Mucosa of rectum (tissue), 2 donors: ENCODE measurements around the gene DSCAM.

ENCODE experiments used
- H3K27ac ChIP-seq, 2 donors: one replicate each; pipeline ENCODE4 v1.7.0; 2013; ENCODE audit warnings: inconsistent platforms in 2 of 2, low read depth in 2 of 2, low read length in 2 of 2
- H3K27me3 ChIP-seq, 2 donors: one replicate each; pipeline ENCODE4 v1.7.0; 2013; ENCODE audit warnings: low read length in 2 of 2; ENCODE audit not compliant: control insufficient read depth in 2 of 2, insufficient read depth in 2 of 2
- H3K36me3 ChIP-seq, 2 donors: one replicate each; pipeline ENCODE4 v1.7.0; 2013; ENCODE audit warnings: low read length in 2 of 2; ENCODE audit not compliant: control insufficient read depth in 2 of 2, insufficient read depth in 2 of 2
- H3K4me1 ChIP-seq, 2 donors: one replicate each; pipeline ENCODE4 v1.7.0; 2013; ENCODE audit warnings: low read length in 2 of 2, mild to moderate bottlenecking in 1 of 2; ENCODE audit not compliant: control insufficient read depth in 2 of 2, insufficient read depth in 2 of 2
- H3K4me3 ChIP-seq, 2 donors: one replicate each; pipeline ENCODE4 v1.7.0; 2013; ENCODE audit warnings: low read length in 2 of 2
- H3K9ac ChIP-seq, 2 donors: one replicate each; pipeline ENCODE4 v1.7.0; 2013; ENCODE audit warnings: low read length in 2 of 2, low read depth in 1 of 2, mild to moderate bottlenecking in 1 of 2
- H3K9me3 ChIP-seq, 2 donors: one replicate each; pipeline ENCODE4 v1.7.0; 2013; ENCODE audit warnings: low read length in 2 of 2; ENCODE audit not compliant: control insufficient read depth in 2 of 2
- donor health status: healthy.
- donor health status: Normal muscosa, but diverticular disease.

DSCAM gene

DNA sequence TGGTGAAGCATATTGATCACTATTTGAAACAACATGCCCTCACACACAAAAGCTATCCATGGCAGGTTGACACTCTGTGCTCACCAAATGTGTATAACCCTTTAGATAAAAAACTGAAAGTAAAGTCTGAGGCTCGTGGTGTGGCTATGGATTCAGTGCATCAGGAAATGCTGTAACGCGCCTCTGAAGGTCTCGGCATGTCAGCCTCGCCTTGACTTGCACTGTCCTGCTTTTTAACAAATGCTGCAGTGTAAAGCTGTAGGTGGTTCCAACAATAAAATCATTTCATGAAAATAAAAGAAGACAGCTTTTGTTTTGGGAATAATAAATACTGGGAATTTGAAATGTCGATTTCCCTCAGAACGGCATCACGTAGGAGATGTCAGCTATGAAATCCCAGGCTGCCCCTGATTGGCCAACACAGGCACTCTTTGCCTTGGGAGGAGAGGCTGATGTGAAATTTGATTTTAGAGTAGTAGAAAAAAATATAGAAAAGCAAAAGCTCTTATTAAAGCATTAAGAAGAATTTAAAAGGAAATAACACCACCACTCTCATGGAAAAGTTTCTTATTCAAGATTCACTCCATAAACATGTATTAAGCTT is 168.2 kb downstream of the DSCAM start:
- Histone ChIP-seq H3K4me3 (no peak overlapping the region), H3K4me1 (no peaks in the 10 kb centered on the region), H3K9ac (no peak overlapping the region), H3K27ac (no peak overlapping the region), H3K36me3 (no peaks in the 10 kb centered on the region), H3K27me3 (no peaks in the 10 kb centered on the region), H3K9me3 (no peaks in the 10 kb centered on the region)

DNA sequence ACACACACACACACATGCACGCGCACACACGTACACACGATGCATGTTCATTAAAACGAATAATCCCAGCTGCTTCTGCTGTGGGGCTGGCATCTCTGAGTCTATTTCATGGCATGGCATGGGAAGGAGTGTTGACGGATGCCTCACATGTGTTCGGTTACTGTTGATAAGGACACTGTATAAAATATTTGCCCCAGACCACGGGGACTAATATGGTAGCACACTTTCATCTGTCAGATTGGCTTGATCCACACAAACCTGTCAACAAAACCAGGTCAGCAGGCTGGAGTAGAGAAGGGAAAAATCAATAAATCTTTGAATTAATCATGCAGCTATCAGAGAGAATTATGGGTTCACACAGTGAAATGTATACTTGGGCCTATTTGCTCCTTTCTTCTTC is 171.9 kb downstream of the DSCAM start:
- no peaks in the 10 kb centered on the region for H3K36me3 ChIP-seq
- H3K27me3 ChIP-seq: no peaks in the 10 kb centered on the region
- H3K27ac ChIP-seq: no peak overlapping the region
- no peaks in the 10 kb centered on the region for H3K4me1 ChIP-seq
- no peak overlapping the region for H3K9ac ChIP-seq
- H3K9me3 ChIP-seq: no peaks in the 10 kb centered on the region
- H3K4me3 ChIP-seq: no peak overlapping the region

DNA sequence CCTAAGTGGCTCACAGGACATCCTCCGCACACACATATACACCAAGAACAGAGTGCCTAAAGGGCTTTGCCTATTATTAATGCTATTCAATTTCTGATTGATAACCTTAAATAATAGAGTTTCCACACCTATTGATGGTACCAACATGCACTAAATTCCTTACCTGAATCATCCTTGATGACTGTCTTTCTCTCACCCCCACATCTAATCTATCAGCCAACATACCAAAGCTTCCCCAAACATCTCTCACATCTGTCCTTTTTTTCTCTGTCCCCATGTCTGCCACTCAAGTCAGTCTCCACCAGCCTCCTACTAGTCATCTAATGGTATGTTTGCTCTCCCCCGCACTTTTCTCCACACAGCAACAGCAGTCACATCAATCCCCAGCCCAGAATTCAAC is 174.4 kb downstream of the DSCAM start:
- Histone ChIP-seq H3K4me3 (no peak overlapping the region), H3K9me3 (peaks cover 0 to 3% of the 10 kb centered on the region in 2 donors), H3K9ac (no peak overlapping the region), H3K27me3 (no peaks in the 10 kb centered on the region), H3K36me3 (no peaks in the 10 kb centered on the region), H3K27ac (no peak overlapping the region), H3K4me1 (no peaks in the 10 kb centered on the region)

DNA sequence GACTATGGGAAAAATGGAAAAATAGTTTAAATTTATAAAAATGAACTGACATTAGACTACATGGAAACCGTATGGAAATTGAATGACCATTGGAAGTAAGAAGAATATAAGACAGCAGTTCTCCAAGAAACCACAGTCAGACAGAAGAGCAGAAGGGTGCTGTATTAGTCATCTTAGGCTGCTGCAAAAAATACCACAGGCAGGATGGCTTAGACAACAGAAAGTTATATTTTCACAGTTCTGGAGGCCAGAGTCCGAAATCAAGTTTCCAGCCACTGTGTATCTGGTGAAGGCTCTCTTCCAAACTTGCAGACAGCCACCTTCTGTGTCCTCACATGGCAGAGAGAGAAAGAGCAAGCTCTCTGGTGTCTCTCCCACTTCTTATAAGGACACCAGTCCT is 175.2 kb downstream of the DSCAM start:
- no peak overlapping the region for H3K27ac ChIP-seq
- no peak overlapping the region for H3K9ac ChIP-seq
- H3K9me3 ChIP-seq: peaks cover 0 to 3% of the 10 kb centered on the region in 2 donors
- H3K36me3 ChIP-seq: no peaks in the 10 kb centered on the region
- H3K27me3 ChIP-seq: no peaks in the 10 kb centered on the region
- H3K4me3 ChIP-seq: no peak overlapping the region
- H3K4me1 ChIP-seq: no peaks in the 10 kb centered on the region

DNA sequence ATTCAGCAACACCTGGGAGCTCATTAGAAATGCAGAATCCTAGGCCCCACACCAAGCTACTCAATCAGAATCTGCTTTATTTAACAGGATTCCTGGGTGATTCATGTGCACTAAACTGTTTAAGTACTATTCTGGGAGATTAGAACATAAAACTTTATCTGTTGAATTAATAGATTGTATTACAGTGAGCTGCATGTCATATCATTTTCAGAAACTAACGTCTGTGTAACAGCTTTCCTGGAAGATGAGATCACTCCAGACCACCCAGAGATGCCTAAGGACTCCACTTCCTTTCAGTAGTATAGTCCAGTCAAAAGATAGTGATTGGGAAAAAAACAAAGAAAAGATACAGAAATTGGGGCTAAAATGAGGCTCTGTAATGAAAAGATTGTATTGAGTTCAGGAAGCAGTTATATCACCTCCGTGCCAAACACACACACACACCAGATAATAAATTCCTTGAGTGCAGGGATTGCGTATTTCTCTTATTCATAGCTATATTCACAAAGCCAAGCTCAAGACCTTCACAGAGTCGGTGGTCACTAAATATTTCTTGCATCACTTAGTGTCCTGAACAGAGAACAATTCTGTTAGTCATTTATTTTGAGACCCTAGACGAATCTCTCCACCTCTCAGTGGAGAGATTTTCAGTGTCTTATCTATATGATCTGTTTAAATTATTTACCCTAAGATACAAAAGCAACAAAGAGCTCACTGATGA is 178.2 kb downstream of the DSCAM start:
- Histone ChIP-seq H3K4me3 (no peak overlapping the region), H3K27me3 (no peaks in the 10 kb centered on the region), H3K4me1 (no peaks in the 10 kb centered on the region), H3K9me3 (peaks cover 0 to 3% of the 10 kb centered on the region in 2 donors), H3K27ac (no peak overlapping the region), H3K36me3 (no peaks in the 10 kb centered on the region), H3K9ac (no peak overlapping the region)

DNA sequence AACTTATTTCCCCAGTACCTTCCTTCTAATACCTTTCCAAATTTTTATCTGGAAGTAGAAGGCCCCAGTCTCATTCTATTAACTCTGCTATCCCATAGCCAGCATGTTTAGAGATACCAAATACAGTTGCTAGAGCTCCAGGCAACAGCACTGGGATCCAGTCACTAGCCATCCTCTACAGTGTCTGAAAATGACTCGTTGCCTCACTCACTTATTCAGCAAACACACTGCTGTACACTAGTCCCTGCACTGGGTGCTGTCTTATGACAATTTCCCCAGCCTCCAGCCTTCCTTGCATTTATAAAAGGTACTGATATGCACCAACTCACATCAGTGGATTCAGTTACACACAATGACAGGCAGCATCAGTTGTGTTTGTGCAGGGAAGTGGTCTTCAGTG is 179.0 kb downstream of the DSCAM start:
- Histone ChIP-seq H3K9ac (no peak overlapping the region), H3K4me1 (no peaks in the 10 kb centered on the region), H3K27me3 (no peaks in the 10 kb centered on the region), H3K4me3 (no peak overlapping the region), H3K36me3 (no peaks in the 10 kb centered on the region), H3K27ac (no peak overlapping the region), H3K9me3 (peaks cover 0 to 3% of the 10 kb centered on the region in 2 donors)

DNA sequence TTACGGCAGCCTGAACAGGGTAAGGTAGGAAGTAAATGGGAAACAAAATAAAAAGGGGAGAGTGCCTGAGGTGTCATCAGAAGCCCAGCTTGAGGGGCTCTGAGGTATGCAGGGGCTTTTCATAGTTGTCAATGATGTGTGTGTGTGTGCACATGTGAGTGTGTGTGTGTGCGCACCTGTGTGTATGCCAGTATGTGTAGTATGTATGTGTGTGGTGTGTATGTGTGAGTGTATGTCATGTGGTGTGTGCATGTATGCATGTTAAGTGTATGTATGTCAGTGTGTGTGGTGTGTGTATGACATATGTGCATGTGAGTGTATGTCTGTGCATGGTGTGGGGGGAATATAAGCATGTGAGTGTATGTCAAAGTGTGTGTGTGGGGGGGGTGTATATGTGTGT is 184.1 kb downstream of the DSCAM start:
- Histone ChIP-seq H3K4me1 (no peaks in the 10 kb centered on the region), H3K9ac (no peak overlapping the region), H3K27me3 (no peaks in the 10 kb centered on the region), H3K27ac (no peak overlapping the region), H3K9me3 (peaks cover 0 to 3% of the 10 kb centered on the region in 2 donors), H3K36me3 (no peaks in the 10 kb centered on the region), H3K4me3 (no peak overlapping the region)

DNA sequence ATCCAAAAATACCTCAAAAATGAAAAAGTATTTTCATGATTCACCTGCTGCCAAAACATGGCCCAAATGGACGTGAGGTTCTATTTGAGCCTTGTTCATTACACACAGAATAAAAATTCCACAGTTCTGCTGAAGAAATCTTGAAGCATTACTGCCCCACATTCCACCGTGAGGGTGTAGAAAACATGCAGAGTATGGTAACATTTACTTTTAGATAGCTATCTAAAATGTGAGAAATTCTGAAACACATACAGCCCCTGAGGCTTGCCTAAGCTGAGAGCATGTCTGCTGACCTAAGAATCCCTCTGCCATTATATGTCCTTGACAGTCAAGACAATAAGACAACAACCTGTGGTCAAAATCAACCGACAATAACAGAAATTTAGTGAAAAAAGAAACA is 186.5 kb downstream of the DSCAM start:
- no peaks in the 10 kb centered on the region for H3K27me3 ChIP-seq
- no peak overlapping the region for H3K4me3 ChIP-seq
- H3K27ac ChIP-seq: no peak overlapping the region
- H3K9ac ChIP-seq: no peak overlapping the region
- no peaks in the 10 kb centered on the region for H3K4me1 ChIP-seq
- H3K36me3 ChIP-seq: no peaks in the 10 kb centered on the region
- H3K9me3 ChIP-seq: peaks cover 0 to 3% of the 10 kb centered on the region in 2 donors

DNA sequence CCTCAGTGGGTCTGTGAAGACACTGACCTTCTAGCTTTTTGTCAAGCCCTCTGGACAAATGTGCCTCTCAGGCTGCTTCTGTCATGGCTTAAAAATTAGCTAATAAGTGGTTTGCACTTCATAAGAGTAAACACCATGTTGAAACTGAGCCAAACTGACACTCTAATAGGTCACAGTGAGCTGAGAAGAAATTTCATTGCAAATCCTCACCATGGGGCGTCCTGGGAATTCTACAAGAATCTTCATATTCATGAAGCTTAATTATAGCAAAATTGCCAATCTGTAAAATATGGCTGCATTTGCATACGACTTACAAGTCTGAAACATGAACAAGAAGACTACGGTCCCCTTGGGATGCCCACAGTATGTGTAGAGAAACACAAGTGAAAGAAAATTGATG is 188.6 kb downstream of the DSCAM start:
- Histone ChIP-seq H3K9me3 (peaks cover 0 to 3% of the 10 kb centered on the region in 2 donors), H3K4me1 (no peaks in the 10 kb centered on the region), H3K36me3 (no peaks in the 10 kb centered on the region), H3K4me3 (no peak overlapping the region), H3K9ac (no peak overlapping the region), H3K27me3 (no peaks in the 10 kb centered on the region), H3K27ac (no peak overlapping the region)

DNA sequence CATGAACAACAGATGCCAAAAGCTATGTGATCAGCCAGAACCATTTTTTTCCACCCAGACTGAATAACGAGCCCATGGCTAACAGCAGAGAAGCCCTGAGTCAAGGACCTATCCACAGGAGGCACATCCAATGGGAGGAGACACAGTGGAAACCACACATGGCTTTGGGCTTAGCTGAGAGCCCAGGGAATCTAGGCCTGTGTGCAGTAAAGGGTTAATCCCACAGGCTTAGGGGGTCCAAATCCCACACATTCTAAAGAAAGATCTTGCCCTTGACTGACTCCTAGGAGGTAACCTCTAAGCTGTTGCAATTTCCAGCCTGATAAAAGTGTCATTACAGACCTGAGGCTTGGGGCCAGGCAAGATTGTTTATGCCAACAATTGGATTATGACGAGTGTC is 194.5 kb downstream of the DSCAM start:
- Histone ChIP-seq H3K27ac (no peak overlapping the region), H3K4me1 (no peaks in the 10 kb centered on the region), H3K9me3 (peaks cover 3 to 8% of the 10 kb centered on the region in 2 donors), H3K9ac (no peak overlapping the region), H3K4me3 (no peak overlapping the region), H3K36me3 (no peaks in the 10 kb centered on the region), H3K27me3 (no peaks in the 10 kb centered on the region)
